IPS-18c (cell line): Measurements from ENCODE around the gene TNIP2.
"Not testable (repeated sequence)": the region's sequence is repeated elsewhere in the genome, so short reads cannot be mapped to it uniquely, and the experiment has no call there.

Experiments
- H3K4me3 ChIP-seq: 2 replicates; pipeline ENCODE4 v1.7.0; 2013; ENCODE audit warnings: low read depth, mild to moderate bottlenecking, low read length, moderate library complexity; ENCODE audit not compliant: insufficient read depth
- H3K9me3 ChIP-seq: one replicate; pipeline ENCODE4 v1.6.1; 2013; ENCODE audit warnings: mild to moderate bottlenecking, low read length, moderate library complexity; ENCODE audit not compliant: control insufficient read depth, insufficient read depth

Gene TNIP2

GRCh38 chr4:2787230-2788100 lies 31.3 kb upstream of the TNIP2 start:
- no peaks in the 10 kb centered on the region for H3K9me3 ChIP-seq
- no peak overlapping the region for H3K4me3 ChIP-seq

- H3K4me3 ChIP-seq: no peak overlapping the region
- H3K9me3 ChIP-seq: no peaks in the 10 kb centered on the region
Measured at GRCh38 chr4:2786794-2787229, 30.7 kb upstream of the TNIP2 start.

GRCh38 chr4:2786152-2786671 lies 30.1 kb upstream of the TNIP2 start:
- Histone ChIP-seq H3K9me3 (no peaks in the 10 kb centered on the region), H3K4me3 (no peak overlapping the region)

- H3K4me3 ChIP-seq: no peak overlapping the region
- no peaks in the 10 kb centered on the region for H3K9me3 ChIP-seq
Measured at GRCh38 chr4:2785613-2786012, 29.5 kb upstream of the TNIP2 start.

GRCh38 chr4:2783790-2784189 lies 27.7 kb upstream of the TNIP2 start:
- H3K9me3 ChIP-seq: no peaks in the 10 kb centered on the region
- no peak overlapping the region for H3K4me3 ChIP-seq

GRCh38 chr4:2781911-2782310 lies 25.8 kb upstream of the TNIP2 start:
- no peaks in the 10 kb centered on the region for H3K9me3 ChIP-seq
- H3K4me3 ChIP-seq: no peak overlapping the region

GRCh38 chr4:2780643-2781042 lies 24.5 kb upstream of the TNIP2 start:
- not testable (repeated sequence) for H3K4me3 ChIP-seq, H3K9me3 ChIP-seq

- Histone ChIP-seq H3K9me3 (peaks cover 4% of the 10 kb centered on the region), H3K4me3 (no peak overlapping the region)
Measured at GRCh38 chr4:2771264-2771663, 15.1 kb upstream of the TNIP2 start.

GRCh38 chr4:2768921-2769336 lies 12.8 kb upstream of the TNIP2 start:
- Histone ChIP-seq H3K9me3 (peaks cover 4% of the 10 kb centered on the region), H3K4me3 (no peak overlapping the region)

- peaks cover 4% of the 10 kb centered on the region for H3K9me3 ChIP-seq
- H3K4me3 ChIP-seq: no peak overlapping the region
Measured at GRCh38 chr4:2768124-2768523, 12.0 kb upstream of the TNIP2 start.

GRCh38 chr4:2767705-2768074 lies 11.6 kb upstream of the TNIP2 start:
- Histone ChIP-seq H3K4me3 (no peak overlapping the region), H3K9me3 (peaks cover under 1% of the 10 kb centered on the region)

GRCh38 chr4:2767046-2767704 lies 11.0 kb upstream of the TNIP2 start:
- Histone ChIP-seq H3K4me3 (no peak overlapping the region), H3K9me3 (no peaks in the 10 kb centered on the region)

- Histone ChIP-seq H3K9me3 (no peaks in the 10 kb centered on the region), H3K4me3 (no peak overlapping the region)
Measured at GRCh38 chr4:2765832-2766526, 9.8 kb upstream of the TNIP2 start.

GRCh38 chr4:2763511-2763967 lies 7.4 kb upstream of the TNIP2 start:
- peak overlapping the region; percentile 40; the same call in 1 of the 2 replicates for H3K4me3 ChIP-seq
- no peaks in the 10 kb centered on the region for H3K9me3 ChIP-seq

- not testable (repeated sequence) for H3K4me3 ChIP-seq, H3K9me3 ChIP-seq
Measured at GRCh38 chr4:2762486-2763370, 6.6 kb upstream of the TNIP2 start.

GRCh38 chr4:2762048-2762447 lies 5.9 kb upstream of the TNIP2 start:
- Histone ChIP-seq H3K4me3 (no peak overlapping the region), H3K9me3 (no peaks in the 10 kb centered on the region)
